Hindlimb muscle (tissue), 1 donor: Measurements from ENCODE around the gene WDR64. TPM values are rescaled to one million over a fixed set of nuclear protein-coding genes. Genes with fewer than 3 reads are reported as not detected.

Experiments
- DNase-seq: peaks from one replicate; pipeline ENCODE4 v3.0.0-alpha.2; 2013
- polyA plus RNA-seq: library from polyadenylated mRNA; unstranded; fragments of 120-200 nt; gene quantifications from one replicate; pipeline ENCODE4 v1.2.1, GENCODE V29; 2013; ENCODE audit not compliant: insufficient read length

WDR64 gene
- polyA plus RNA-seq, 1 donor = 0.45 TPM

DNA sequence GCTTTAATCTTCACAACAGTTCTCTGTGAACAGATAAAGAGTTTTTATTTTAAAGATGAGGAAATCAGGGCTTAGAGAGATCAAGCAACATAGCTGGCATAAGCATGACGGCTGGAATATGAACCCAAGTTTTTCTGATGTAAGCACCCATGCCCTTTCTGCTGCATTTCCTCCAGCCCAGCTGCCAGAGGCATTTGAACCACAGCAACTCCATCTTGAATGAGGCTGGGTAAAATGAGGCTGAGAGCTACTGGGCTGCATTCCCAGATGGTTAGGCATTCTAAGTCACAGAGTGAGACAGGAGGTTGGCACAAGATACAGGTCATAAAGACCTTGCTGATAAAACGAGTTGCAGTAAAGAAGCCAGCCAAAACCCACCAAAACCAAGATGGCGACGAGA is 90.0 kb downstream of the WDR64 start:
- DNase-seq = no peak

DNA sequence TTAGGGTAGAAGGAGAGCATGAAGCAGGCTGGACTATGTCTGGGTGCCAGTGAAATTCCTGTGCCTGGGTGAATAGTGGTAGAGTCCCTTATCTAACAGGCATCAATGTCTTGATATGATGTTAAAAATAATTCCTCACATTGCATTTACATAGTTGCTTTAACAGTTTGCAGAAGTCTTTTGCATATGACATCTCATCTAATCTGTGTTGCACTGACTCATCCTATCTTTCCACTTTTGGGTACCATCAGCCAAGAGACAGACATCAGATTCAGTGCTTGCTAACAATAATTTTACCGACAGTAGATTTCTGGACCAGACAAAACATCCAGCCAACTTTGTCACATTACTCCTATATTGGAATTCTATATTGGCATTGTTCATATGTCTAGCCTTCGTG is 92.5 kb downstream of the WDR64 start:
- DNase-seq = no peak

- no peak for DNase-seq
These were observed 95.9 kb downstream of the WDR64 start for GRCh38 chr1:241747992-241748391.

DNA sequence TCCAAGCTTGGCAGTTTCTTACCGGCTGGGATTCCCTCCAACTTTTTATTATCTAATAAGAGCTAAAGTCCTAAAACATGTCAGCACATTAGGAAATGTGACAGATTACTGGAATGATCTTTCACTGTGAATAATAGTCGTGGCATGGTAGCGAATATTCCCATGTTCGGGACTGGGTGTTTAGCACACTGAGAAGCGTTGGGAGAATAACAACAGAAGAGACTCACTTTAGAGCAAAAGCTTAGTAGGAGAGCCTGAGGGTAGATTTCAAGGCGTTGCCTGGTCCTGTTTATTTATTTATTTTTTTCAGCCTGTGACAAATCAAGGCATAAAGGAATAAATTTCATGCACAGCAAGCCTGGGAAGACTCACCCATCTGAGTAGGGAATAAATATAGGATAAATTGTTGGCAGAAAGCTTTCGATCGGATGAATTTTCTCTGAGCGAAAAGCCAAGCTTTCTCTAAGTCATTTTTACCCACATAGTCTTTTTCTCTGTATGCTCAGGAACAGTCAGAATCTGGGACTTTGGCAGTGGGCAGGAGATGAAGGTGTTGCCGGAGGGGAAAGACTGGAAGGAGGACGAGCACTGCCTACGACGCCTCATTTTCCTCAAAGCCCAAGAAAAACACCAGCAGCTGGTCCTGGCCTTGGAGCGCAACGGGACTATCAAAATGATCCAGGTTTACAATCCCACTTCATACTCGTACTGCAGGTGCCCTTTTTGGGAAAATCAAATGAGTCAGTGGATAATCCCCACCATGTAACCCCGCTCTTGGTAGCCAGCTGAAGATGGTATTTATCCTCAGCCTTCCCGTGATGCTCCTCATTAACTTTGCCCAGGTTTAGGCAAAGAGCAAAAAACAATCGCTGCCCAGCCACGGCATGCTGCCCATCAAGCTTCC is 97.2 kb downstream of the WDR64 start:
- no peak for DNase-seq

DNA sequence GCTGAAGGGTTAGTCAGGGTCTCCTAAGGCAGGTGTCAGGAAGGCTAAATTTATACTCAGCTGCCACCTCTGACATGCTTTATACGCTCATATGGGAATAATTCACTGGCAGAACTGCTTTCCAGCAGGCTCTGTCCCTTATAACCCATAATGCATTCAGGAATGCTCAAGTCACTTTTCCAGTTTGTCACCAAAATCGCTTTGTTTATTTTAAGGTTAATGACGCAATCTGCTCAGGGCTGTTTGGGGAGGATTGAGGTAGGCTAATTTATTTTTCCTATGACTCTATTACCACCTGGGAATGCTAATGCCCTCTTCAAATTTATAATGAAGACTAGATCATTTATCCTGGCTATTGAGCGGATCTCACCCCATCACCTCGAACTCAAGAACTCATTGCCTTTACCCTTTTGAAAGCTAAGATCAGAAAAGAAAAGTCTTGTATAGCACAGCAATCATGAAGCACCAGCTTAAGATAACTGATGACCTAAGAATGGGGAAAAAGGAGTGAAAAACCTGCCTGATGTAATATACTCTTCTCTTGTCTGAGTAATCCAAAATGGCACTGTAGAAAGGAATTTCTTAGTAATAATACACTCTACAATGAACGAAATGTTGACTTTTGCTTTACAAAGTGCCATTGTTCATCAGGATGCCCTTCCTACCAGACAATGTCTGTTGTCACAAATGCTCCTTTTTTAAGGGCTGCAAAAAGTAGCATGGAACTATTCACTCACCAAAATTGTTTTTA is 98.0 kb downstream of the WDR64 start:
- DNase-seq = no peak

GRCh38 chr1:241751524-241751923 is 99.4 kb downstream of the WDR64 start:
- DNase-seq = no peak

DNA sequence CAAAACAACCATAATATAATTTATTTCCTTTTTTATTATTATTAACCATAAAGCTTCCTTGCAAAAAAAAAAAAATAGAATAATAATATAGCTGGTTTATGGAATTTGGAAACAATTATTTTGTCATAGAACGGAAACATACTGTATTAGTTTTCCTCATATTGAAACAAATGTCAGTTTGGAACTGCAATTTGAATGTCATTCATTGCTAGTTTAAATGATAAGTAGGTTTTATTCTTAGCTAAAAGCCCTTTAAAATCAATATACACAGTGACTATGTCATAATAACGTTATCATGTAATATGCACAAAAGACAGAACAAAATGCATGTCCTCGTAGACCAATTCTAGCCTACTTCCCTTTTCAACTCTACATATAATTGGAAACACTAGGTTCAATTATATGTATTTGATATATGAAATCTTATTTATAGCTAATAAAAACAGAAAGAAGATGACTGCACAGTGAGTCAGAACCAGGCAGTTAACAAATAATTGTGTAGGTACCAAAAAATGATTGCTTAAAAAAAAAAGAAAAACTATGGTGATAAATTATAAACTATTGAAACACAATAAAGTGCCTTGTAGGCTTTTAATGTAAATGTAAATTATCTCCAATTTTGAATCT is 110.7 kb downstream of the WDR64 start:
- DNase-seq = no peak

- no peak for DNase-seq
These were observed 113.3 kb downstream of the WDR64 start for GRCh38 chr1:241765390-241765789.

GRCh38 chr1:241767737-241768136 is 115.7 kb downstream of the WDR64 start:
- DNase-seq = no peak

DNA sequence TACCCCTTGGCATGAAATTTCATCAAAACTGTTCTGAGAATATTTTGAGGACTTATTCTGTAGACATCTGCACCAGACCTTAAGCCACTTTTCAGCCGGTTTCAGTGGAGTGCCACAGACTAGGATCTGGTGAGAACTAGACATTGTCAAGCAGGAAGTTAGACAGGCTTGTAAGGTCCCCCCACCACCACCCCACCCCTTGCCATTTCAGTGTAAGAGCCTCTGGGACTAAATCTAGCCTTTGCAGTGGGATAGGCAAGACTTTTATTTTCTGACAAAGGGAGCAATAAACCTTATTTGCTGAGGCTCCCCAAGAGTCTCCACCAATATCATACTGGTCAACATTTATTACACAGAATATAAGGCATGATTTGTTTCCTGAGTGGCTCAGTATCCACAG is 118.0 kb downstream of the WDR64 start:
- no peak for DNase-seq

DNA sequence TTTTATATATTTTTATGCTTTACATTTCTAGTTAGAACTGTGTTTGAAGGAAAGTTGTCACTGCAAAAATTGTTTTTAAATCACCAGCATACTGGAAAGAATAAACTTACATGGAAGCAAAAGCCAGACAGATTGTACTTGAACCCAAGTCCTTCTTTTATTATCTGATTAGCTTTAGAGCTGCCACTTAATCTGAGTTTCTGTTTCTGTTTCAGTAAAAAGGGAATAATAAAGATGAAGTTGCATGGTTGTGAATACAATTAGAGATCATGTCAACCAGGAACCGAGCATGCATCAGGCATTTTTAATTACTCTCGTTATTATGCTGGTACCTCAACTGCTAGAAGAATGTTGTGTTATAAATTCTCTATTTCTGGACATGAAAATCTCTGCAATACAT is 119.0 kb downstream of the WDR64 start:
- DNase-seq = no peak

- DNase-seq = no peak
These were observed 120.9 kb downstream of the WDR64 start for GRCh38 chr1:241772932-241773500.

DNA sequence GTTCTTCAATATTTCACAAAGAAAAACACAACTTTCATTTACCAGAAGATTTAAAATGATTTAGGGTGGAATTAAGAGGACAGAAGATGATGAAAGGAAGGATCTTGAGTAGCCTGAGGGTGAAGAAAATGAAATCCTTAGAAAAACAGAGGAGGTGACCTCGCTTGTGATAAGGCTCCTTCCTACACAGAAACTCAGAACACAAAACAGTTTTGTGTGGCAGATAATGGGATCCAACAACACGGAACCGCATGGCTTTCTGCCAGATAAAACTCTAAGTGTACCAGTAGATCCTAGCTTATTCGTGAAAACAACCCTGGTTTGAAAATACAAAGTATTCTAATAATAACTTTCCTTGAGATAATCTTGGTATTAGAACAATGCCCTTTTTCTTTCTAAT is 121.9 kb downstream of the WDR64 start:
- no peak for DNase-seq

- DNase-seq = no peak
These were observed 122.9 kb downstream of the WDR64 start for GRCh38 chr1:241775021-241775420.

DNA sequence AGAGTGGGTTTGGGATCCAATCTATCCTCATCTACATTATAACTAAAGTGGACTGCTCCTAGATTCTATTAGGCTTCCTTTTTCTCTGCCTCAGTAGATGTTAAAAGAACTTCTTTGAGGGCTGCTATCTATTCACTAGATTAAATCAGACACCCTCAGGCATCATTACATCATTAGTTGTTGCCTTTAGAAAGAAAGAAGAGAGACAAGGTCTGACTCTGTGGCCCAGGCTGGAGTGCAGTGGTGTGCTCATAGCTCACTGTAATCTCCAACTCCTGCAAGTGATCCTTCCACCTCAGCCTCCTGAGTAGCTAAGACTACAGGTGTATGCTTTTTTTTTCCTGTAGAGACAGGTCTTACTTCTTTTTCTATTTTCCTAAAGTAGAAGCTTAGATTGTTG is 124.8 kb downstream of the WDR64 start:
- DNase-seq = no peak

DNA sequence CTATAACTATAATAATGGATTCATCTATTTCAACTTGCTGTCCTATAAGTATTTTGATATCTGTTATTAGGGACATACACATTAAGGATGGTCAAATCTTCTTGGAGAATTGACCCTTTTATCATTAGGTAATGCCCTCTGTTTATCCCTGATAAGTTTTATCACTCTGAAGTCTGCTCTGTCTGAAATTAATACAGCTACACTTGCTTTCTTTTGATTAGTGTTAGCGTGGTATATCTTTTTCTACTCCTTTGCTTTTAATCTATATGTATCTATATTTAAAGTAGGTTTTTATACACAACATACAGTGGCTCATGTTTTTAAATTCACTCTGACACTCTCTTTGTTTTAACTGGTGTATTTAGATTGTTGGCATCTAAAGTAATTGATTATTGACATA is 126.0 kb downstream of the WDR64 start:
- DNase-seq = no peak

GRCh38 chr1:241779897-241780296 is 127.8 kb downstream of the WDR64 start:
- no peak for DNase-seq

DNA sequence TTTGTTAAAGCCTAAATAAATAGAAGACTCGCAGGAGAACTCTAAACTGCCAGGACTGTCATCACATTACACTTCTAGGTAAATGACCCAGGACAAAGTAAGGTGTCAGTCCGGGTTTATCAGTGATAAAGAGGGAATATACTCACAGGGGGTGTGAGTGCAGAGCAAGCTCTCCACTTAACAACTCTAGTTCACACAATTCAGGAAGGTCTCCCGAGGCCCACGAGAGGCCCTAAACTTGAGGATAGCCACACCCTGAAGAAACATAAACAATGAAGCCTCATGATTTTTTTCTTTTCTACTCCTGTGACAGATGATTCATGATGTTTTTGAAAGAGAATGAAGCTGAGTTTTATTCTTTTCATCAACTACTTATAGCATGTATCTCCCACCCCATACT is 130.3 kb downstream of the WDR64 start:
- no peak for DNase-seq

DNA sequence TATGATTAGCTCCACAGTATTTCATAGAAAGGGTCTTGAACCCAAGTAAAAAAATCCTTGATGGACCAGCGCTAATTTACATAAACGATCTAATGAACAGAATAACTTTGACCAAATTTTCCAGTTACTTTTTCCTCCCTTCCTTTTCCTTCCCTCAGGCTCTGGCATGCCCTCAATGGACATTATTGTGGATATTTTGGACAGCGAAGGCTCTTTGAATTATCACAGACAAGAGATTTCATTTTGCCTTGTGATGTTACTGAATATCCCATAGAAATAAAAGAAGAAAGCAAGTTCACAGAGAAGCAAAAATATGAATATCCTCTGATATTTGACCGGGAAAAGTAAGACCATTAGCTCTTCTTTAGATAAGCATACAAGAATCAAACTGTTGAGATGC is 135.6 kb downstream of the WDR64 start:
- no peak for DNase-seq

DNA sequence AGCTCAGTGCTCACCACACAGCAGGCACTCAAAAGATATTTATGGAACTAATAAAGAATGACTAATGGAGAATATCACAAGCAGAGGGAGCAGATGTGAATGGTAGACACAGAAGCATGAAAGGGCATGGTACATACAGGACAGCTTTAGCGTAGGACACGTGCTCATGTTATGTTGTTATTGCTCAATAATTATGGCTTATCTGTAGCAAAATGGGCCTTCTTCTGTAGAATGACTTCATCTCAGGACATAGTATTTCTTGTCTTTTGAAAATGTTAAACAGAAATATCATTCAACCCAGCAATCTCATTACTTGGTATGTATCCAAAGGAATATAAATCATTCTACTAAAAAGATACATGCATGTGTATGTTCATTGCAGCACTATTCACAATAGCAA is 137.0 kb downstream of the WDR64 start:
- no peak for DNase-seq

- no peak for DNase-seq
These were observed 147.3 kb downstream of the WDR64 start for GRCh38 chr1:241799416-241799815.

- DNase-seq = no peak
These were observed 148.6 kb downstream of the WDR64 start for GRCh38 chr1:241800640-241801039.

DNA sequence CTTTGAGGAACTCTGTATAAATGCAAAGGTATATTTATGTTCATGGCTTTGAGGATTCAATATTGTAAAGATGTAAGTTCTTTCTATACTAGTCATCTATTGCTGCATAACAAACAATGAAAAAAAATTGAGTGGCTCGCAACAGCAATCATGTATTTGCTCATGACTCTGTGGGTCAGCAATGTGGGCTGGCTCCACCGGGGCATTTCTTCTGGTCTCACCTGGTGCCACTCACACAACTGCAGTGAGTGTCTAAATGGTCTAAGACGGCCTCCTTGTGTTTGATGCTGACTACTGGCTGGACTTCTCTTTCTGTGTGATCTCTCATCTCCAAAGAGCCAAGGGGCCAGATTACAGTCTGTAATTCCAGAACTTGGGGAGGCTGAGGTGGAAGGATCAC is 150.8 kb downstream of the WDR64 start:
- no peak for DNase-seq
